ENCODE results near the gene FRAT1. TPM values are rescaled to one million over a fixed set of nuclear protein-coding genes. Genes with fewer than 3 reads are reported as not detected.

Gene FRAT1
- polyA plus RNA-seq (2011; rRNA removed): 1.1 and 1.2 TPM in 2 replicates
- 1.7 and 2.2 TPM in 2 replicates for polyA minus RNA-seq (2011; rRNA and poly(A)+ RNA removed)

GRCh38 chr10:97318772-97319651, at the start of gene FRAT1:
Gene FRAT1, plus strand, starts transcription at chr10:97319271. Its CDS starts 183 bp downstream, at chr10:97319454.
- CTCF ChIA-PET: interaction anchor here (0.6 to 2.0 kb wide), 5 partner anchors 12 to 117 kb away, joined by 3 to 9 read pairs (median 5); no protein-coding TSS in a partner anchor
- TF ChIP-seq CTCF (IDR thresholded peaks at IDR 0.05; ENCODE audit: low read depth, low read length): no peak
- H3K27ac ChIP-seq (ENCODE audit: low read depth, low read length): peak within 1 kb of the TSS; percentile 98
- POLR2A ChIA-PET: interaction anchor here (0.7 to 2.3 kb wide), 4 partner anchors 15 to 99 kb away, joined by 4 to 18 read pairs (median 5); partner anchors contain the start of genes ARHGAP19 and FRAT2
- peak; percentile 88 for DNase-seq (ENCODE audit: low read depth, low spot score)
- peak within 1 kb of the TSS; percentile 79 for H3K4me3 ChIP-seq (ENCODE audit: low read depth, low read length)
- H3K27me3 ChIP-seq (ENCODE audit: control insufficient read depth, insufficient read depth, low read length): peaks cover 6% of the 10 kb centered on the region
- no peaks in the 10 kb centered on the region for H3K9me3 ChIP-seq (ENCODE audit: control insufficient read depth, insufficient read depth, low read length)

- Histone ChIP-seq H3K27ac (ENCODE audit: low read depth, low read length) (no peak overlapping the region), H3K4me3 (ENCODE audit: low read depth, low read length) (no peak overlapping the region), H3K9me3 (ENCODE audit: control insufficient read depth, insufficient read depth, low read length) (no peaks in the 10 kb centered on the region), H3K27me3 (ENCODE audit: control insufficient read depth, insufficient read depth, low read length) (no peaks in the 10 kb centered on the region)
- ChIA-PET POLR2A (no interaction called here), CTCF (interaction anchor here (0.8 to 2.9 kb wide), 5 partner anchors 8 to 63 kb away, joined by 3 to 38 read pairs (median 7); no protein-coding TSS in a partner anchor)
- DNase-seq (ENCODE audit: low read depth, low spot score): peak; percentile 36
- TF ChIP-seq CTCF (IDR thresholded peaks at IDR 0.05; ENCODE audit: low read depth, low read length): no peak
Observed at GRCh38 chr10:97270523-97271154, 48.4 kb upstream of the FRAT1 start.

GRCh38 chr10:97273700-97274099, 45.4 kb upstream of the FRAT1 start:
- POLR2A ChIA-PET: no interaction called here
- DNase-seq (ENCODE audit: low read depth, low spot score): no peak
- no peaks in the 10 kb centered on the region for H3K9me3 ChIP-seq (ENCODE audit: control insufficient read depth, insufficient read depth, low read length)
- H3K27ac ChIP-seq (ENCODE audit: low read depth, low read length): no peak overlapping the region
- no peaks in the 10 kb centered on the region for H3K27me3 ChIP-seq (ENCODE audit: control insufficient read depth, insufficient read depth, low read length)
- no peak overlapping the region for H3K4me3 ChIP-seq (ENCODE audit: low read depth, low read length)
- no peak for TF ChIP-seq CTCF (IDR thresholded peaks at IDR 0.05; ENCODE audit: low read depth, low read length)
- CTCF ChIA-PET: interaction anchor here (0.6 to 1.8 kb wide), 4 partner anchors 59 to 455 kb away, joined by 3 to 14 read pairs (median 6); no protein-coding TSS in a partner anchor

- CTCF ChIA-PET: interaction anchor here (0.5 to 1.8 kb wide), 6 partner anchors 27 to 376 kb away, joined by 3 to 14 read pairs (median 4); no protein-coding TSS in a partner anchor
- TF ChIP-seq CTCF (IDR thresholded peaks at IDR 0.05; ENCODE audit: low read depth, low read length): no peak
- Histone ChIP-seq H3K27ac (ENCODE audit: low read depth, low read length) (no peak overlapping the region), H3K9me3 (ENCODE audit: control insufficient read depth, insufficient read depth, low read length) (no peaks in the 10 kb centered on the region), H3K4me3 (ENCODE audit: low read depth, low read length) (no peak overlapping the region), H3K27me3 (ENCODE audit: control insufficient read depth, insufficient read depth, low read length) (no peaks in the 10 kb centered on the region)
- POLR2A ChIA-PET: no interaction called here
- DNase-seq (ENCODE audit: low read depth, low spot score): no peak
Observed at GRCh38 chr10:97274828-97275227, 44.2 kb upstream of the FRAT1 start.
